HPDE6-E6E7 (cell line): ENCODE measurements around the gene KRT73.

Experiments
- DNase-seq: peaks from one replicate; pipeline ENCODE4 v3.0.0; 2011; ENCODE audit warnings: missing footprints; ENCODE audit errors: extremely low spot score

The KRT73 gene

DNA sequence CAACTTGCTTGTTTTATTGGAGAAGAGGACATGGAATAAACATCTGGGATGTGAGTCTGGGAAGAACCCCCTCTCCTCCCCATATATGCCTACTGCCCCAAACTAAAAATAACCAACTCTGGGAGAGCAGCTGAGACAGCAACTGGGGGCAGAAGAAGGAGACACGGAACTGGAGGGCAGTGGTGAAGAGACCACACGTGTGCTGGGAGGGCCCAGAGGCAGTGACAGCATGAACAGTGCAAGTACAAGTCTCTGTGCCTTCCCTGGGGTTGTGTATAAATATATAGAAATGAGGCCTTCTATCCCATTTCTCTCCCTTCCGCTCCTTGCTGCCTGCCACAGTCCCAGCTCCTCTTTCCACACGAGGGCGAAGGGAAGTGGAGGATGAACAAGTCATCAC, 4.0 kb upstream of the KRT73 start:
- no peak for DNase-seq

GRCh38 chr12:52618866-52619265, 507 bp upstream of the KRT73 start:
- no peak for DNase-seq

DNA sequence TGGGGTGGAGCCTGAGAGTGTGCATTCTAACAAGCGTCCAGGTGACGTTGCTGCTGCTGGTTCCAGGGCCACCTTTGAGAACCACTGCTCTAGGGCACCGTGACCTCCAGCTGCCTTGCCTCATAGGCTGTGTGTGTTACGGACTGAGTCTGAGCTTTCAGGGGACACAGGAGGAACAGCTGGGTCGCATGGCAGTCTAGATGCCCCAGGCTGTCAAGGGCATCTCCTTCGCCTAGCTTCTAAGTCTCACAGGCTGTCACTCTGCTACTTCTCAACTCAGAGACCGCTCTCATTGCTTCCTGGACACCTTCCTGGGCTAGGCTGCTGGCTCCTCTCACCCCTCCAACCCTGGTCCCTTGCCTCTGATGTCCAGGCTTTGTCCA, 965 bp downstream of the KRT73 start:
- DNase-seq, result no peak

DNA sequence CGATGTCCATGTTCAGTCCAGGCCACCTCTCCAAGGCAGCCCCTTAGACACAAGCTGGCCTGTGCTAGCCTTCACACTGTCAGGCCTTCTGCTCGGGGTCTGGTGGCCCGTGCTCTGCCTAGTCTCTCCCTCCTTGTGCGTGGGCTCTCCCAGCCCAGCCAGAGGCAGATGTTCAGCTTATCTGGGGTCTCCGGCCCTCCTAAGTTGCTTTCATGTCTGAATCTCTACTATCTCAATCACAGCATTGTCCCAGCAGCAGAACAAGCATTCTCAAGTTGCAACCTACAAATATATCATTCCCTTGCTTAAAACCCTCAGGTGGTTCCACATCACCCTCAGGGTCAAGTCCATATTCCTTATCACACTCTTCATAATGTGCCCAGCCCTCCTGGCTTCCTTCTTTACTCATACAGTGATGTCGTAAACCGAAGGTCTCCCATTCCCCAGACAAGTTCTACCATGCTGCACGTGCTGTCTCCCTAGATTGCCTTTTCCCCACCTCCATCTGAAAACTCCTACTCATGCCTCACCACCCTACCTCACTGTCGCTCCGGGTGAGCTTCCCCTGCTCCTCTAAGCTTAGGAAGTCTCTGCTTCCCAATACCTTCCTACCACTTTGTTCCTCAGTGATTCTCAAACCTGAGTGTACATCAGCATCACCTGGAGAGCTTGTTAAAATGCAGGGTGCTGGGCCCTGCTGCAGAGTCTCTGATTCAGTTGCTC, 1.5 kb downstream of the KRT73 start:
- no peak for DNase-seq

GRCh38 chr12:52615912-52616311, 2.4 kb downstream of the KRT73 start:
- no peak for DNase-seq

DNA sequence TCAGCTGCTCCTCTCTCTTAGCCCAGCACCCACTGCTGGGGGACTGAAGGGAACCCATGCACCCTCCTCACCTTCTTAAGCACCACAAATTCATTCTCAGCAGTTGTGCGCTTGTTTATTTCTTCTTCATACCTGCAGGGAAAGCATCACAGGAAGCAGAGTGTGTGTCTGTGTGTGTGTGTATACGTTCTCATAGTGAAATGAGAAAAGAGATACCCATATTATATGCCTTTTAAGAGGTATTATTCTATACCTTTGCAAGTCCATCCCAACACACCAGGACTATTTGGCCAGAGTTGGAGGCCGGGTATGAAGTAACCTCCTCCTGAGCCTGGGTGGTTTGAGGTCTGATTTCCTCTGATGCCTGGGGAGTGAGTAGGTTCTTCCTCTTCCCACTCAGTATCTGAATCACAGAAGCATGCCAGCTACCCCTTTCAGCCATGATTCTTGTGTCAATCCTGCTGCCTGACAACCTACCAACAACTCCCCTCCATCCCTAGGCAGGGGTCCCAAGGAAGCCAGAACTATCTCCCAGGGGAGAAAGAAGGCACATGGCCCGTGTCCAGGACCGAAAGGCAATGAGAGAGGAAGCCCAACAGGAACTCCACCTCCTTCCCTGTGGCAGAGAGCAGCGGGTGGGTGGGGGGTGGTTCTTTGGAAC, 3.0 kb downstream of the KRT73 start:
- DNase-seq, result no peak

- no peak for DNase-seq
These were observed 3.8 kb downstream of the KRT73 start for GRCh38 chr12:52614381-52615207.

- DNase-seq, result no peak
These were observed 4.9 kb downstream of the KRT73 start for GRCh38 chr12:52613384-52614030.

GRCh38 chr12:52612431-52613383, 5.7 kb downstream of the KRT73 start:
- DNase-seq, result no peak

GRCh38 chr12:52611080-52611468, 7.3 kb downstream of the KRT73 start:
- no peak for DNase-seq

DNA sequence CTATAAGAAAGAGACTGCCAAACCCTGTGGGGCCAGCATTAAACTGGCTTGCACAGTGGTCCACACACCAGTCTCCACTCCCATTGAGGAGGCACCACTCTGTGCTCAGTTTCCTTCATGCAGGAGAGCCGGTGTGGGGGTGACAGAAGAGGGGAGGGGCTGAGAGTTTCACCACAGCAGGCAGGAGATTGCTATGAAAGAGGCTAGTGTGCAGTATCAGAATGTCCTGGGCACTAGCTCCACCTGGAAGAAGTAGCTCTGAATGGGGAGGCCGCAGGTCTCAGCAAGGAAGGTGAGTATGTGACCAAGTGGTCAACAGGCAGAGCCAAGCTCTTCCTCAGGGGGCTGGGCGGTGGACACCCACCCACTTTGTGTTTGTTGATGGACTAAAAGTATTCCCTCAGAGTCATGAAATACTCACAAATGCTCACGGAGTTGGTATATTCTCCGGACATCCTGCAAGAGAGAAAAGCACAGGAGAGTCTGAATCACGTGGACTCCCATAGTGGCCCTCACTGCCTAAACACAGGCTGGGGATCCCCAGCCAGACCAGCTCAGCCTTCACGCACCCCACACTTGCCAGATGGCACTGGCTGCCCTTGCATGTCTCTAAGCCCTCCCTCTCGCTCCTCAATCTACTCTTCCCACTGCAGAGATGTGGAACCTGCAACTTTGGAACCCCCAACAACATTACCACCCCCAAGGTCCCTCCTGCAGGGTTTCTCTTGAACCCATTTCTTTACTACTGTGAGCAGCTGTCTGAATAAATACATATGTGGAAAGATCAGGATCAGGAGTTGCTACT, 9.3 kb downstream of the KRT73 start:
- DNase-seq, result no peak

GRCh38 chr12:52608161-52608560, 10.2 kb downstream of the KRT73 start:
- DNase-seq, result no peak

GRCh38 chr12:52607314-52607713, 11.0 kb downstream of the KRT73 start:
- no peak for DNase-seq

- DNase-seq, result no peak
These were observed 11.7 kb downstream of the KRT73 start for GRCh38 chr12:52606581-52607218.

GRCh38 chr12:52606096-52606495, 12.3 kb downstream of the KRT73 start:
- DNase-seq, result no peak

GRCh38 chr12:52605542-52605941, 12.8 kb downstream of the KRT73 start:
- DNase-seq, result no peak

- no peak for DNase-seq
These were observed 13.5 kb downstream of the KRT73 start for GRCh38 chr12:52604859-52605258.

- DNase-seq, result no peak
These were observed 15.0 kb downstream of the KRT73 start for GRCh38 chr12:52603314-52603713.

- DNase-seq, result no peak
These were observed 15.8 kb downstream of the KRT73 start for GRCh38 chr12:52602552-52602951.

DNA sequence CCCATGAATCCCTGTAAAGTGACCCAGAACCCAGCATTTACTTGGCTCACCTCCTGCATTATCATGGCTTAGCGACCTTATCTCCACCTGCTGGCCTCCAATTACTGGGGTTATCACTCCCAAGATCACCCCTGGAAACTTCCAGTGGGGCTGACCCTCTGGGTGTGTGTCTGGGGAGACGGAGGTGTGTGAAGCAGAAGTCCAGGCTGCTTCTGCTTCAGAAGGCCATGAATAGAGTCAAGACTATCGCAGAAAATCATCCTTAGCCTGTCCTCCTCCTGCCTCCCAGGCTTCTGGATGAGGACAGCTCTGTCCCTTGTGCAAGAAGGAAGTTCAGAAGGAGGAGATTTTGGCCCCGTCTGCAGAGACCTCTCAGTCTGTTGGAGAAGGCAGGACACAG, 16.7 kb downstream of the KRT73 start:
- DNase-seq, result no peak
